Mesenteric fat pad (tissue), 1 donor: ENCODE measurements around the gene RAD51D. TPM values are rescaled to one million over a fixed set of nuclear protein-coding genes. Genes with fewer than 3 reads are reported as not detected.
"Not testable (repeated sequence)": the region's sequence is repeated elsewhere in the genome, so short reads cannot be mapped to it uniquely, and the experiment has no call there.

Source experiments
- DNase-seq: peaks from one replicate; pipeline ENCODE4 v3.0.0-alpha.2; 2020; ENCODE audit warnings: low spot score
- total RNA-seq: library from RNA; stranded (reverse); fragmentation: NEBNext Ultra II Directional; extraction: Animal tissue kit (Norgen Biotek cat#: 25700); gene quantifications from one replicate; pipeline ENCODE4 v1.2.1, GENCODE V29; 2021
- donor health status: DM: yes; HTN: yes; CAD: no.

RAD51D gene
- total RNA-seq, 1 donor from 2014 or later, result 10.6 TPM

GRCh38 chr17:35069311-35069710 lies 50.3 kb downstream of the RAD51D start:
- no peak for DNase-seq

GRCh38 chr17:35068249-35068648 lies 51.4 kb downstream of the RAD51D start:
- no peak for DNase-seq

- no peak for DNase-seq
Measured at GRCh38 chr17:35065880-35066279, 53.8 kb downstream of the RAD51D start.

- DNase-seq, result no peak
Measured at GRCh38 chr17:35064516-35065215, 55.0 kb downstream of the RAD51D start.

GRCh38 chr17:35063514-35064223 lies 56.0 kb downstream of the RAD51D start, which contains the start of gene RFFL:
TSS of gene RFFL (minus strand) at chr17:35063707. CDS start at chr17:35026553, 37,154 bp downstream.
- DNase-seq, result no peak

GRCh38 chr17:35062308-35062707 lies 57.4 kb downstream of the RAD51D start:
- DNase-seq, result no peak

GRCh38 chr17:35057332-35057915 lies 62.2 kb downstream of the RAD51D start:
- DNase-seq, result no peak

GRCh38 chr17:35056013-35056412 lies 63.6 kb downstream of the RAD51D start:
- no peak for DNase-seq

- DNase-seq, result no peak
Measured at GRCh38 chr17:35053204-35053603, 66.5 kb downstream of the RAD51D start.

GRCh38 chr17:35052780-35053179 lies 66.9 kb downstream of the RAD51D start:
- DNase-seq, result no peak

GRCh38 chr17:35052241-35052610 lies 67.4 kb downstream of the RAD51D start:
- no peak for DNase-seq

- DNase-seq, result no peak
Measured at GRCh38 chr17:35051579-35052240, 68.0 kb downstream of the RAD51D start.

GRCh38 chr17:35051183-35051578 lies 68.5 kb downstream of the RAD51D start:
- DNase-seq, result no peak

GRCh38 chr17:35050170-35050569 lies 69.5 kb downstream of the RAD51D start:
- DNase-seq, result no peak

GRCh38 chr17:35048685-35049379 lies 70.8 kb downstream of the RAD51D start:
- no peak for DNase-seq

- DNase-seq, result no peak
Measured at GRCh38 chr17:35046740-35047283, 72.8 kb downstream of the RAD51D start.

GRCh38 chr17:35046245-35046644 lies 73.4 kb downstream of the RAD51D start:
- no peak for DNase-seq

GRCh38 chr17:35045458-35045979 lies 74.1 kb downstream of the RAD51D start:
- not testable (repeated sequence) for DNase-seq

- DNase-seq, result no peak
Measured at GRCh38 chr17:35044181-35044580, 75.5 kb downstream of the RAD51D start.
